ENCODE measurements around the gene TMEM59.

DNA sequence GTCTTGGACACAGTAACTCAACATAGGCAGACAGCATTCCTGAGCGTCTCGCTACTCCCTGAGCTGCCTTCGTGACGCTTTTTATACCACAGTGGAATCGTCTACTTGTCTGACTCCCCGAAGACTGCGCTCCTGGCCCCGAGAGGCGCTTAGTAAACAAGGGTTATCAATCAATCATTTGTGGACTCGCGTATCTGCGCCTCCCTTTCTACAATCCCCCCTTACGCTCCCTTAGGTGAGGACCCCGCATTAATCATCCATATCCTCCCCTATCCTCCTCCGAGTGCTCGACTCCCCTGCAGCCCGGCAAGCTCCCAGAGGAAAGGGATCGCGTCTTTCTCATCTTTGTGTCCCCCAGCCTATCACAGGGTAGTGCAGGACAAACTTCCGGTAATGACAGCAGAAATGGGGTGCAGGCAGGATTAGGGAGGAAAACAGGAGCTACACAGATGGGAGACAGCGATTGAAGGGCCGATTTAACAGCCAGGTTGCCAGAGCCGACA lies 522 bp downstream of the TMEM59 start:
- TF ChIP-seq POLR2A (IDR thresholded peaks at IDR 0.05; ENCODE audit: borderline replicate concordance, extremely low read depth, insufficient read depth, insufficient read length) (no peak), EZH2 (IDR thresholded peaks at IDR 0.05) (no peak)
